K562 (cell line): ENCODE measurements around the gene DAPK2. TPM values are rescaled to one million over a fixed set of nuclear protein-coding genes. Genes with fewer than 3 reads are reported as not detected.

Source experiments
- BACH1 ChIP-seq: fragments of 200-800 bp; sonication (Bioruptor generic); IDR thresholded peaks from 2 replicates; pipeline ENCODE4 v1.6.1; 2016; ENCODE audit warnings: missing genetic modification characterization, missing compliant biosample characterization
- BHLHE40 ChIP-seq: IDR thresholded peaks from 2 replicates; pipeline ENCODE4 v1.6.1; 2011; ENCODE audit warnings: low read length, improper control_type of control experiment
- BMI1 ChIP-seq: fragments of 150-350 bp; IDR thresholded peaks from 2 replicates; pipeline ENCODE4 v1.6.1; 2014; ENCODE audit warnings: low read length
- CCNT2 ChIP-seq: IDR thresholded peaks from 2 replicates; pipeline ENCODE4 v1.6.1; 2011; ENCODE audit warnings: borderline replicate concordance, low read depth, mild to moderate bottlenecking, moderate library complexity, mixed read lengths, low read length; ENCODE audit not compliant: insufficient read length; ENCODE audit errors: extremely low read depth
- CHD1 ChIP-seq: fragments of 200-600 bp; sonication (generic); IDR thresholded peaks from one replicate; pipeline ENCODE4 v1.6.1; 2012; ENCODE audit warnings: mild to moderate bottlenecking, moderate library complexity, low read length, inconsistent platforms
- ETV6 ChIP-seq, 3 experiments: fragments of 150-350 bp in 1 of 3; sonication (generic) in 1 of 3; formaldehyde crosslinking in 1 of 3; IDR thresholded peaks; 2 replicates each; pipeline versions ENCODE4 v1.6.1 to v1.8.0; 2014 to 2022; ENCODE audit warnings: borderline replicate concordance in 2 of 3, low read depth in 2 of 3, antibody characterized with exemption in 1 of 3, low read length in 1 of 3, mild to moderate bottlenecking in 1 of 3, missing genetic modification reagents in 1 of 3
- FOS ChIP-seq: IDR thresholded peaks from 3 replicates; pipeline ENCODE4 v1.6.1; 2011; ENCODE audit not compliant: insufficient read length; ENCODE audit errors: extremely low read depth
- FOXA3 ChIP-seq, 2 experiments: fragments of 450-650 bp in 1 of 2; sonication (generic) in 1 of 2; formaldehyde crosslinking; IDR thresholded peaks in 1 of 2; conservative IDR thresholded peaks in 1 of 2; 2 replicates each; pipeline versions ENCODE4 v1.4.0 to v1.8.0; 2020 to 2022; ENCODE audit warnings: mild to moderate bottlenecking in 2 of 2, missing genetic modification reagents in 1 of 2
- FOXK2 ChIP-seq, 2 experiments: fragments of 450-650 bp; IDR thresholded peaks in 1 of 2; conservative IDR thresholded peaks in 1 of 2; 2 replicates each; pipeline ENCODE4 v1.6.1; 2016; ENCODE audit warnings: low read depth in 2 of 2, mild to moderate bottlenecking in 1 of 2
- HINFP ChIP-seq: fragments of 450-650 bp; conservative IDR thresholded peaks from 2 replicates; pipeline ENCODE4 v1.6.1; 2016; ENCODE audit warnings: missing genetic modification characterization, low read depth, mild to moderate bottlenecking, control low read depth, missing compliant biosample characterization
- KLF13 ChIP-seq: fragments of 450-650 bp; IDR thresholded peaks from 2 replicates; pipeline ENCODE4 v1.6.1; 2016; ENCODE audit warnings: missing genetic modification characterization, low read depth, mild to moderate bottlenecking, missing compliant biosample characterization, moderate library complexity, borderline replicate concordance
- MITF ChIP-seq: IDR thresholded peaks from 2 replicates; pipeline ENCODE4 v1.6.1; 2014; ENCODE audit warnings: antibody characterized with exemption
- PHF21A ChIP-seq: fragments of 450-650 bp; IDR thresholded peaks from 2 replicates; pipeline ENCODE4 v1.6.1; 2017; ENCODE audit warnings: low read depth, borderline replicate concordance
- PRMT5 ChIP-seq: sonication (generic); formaldehyde crosslinking; IDR thresholded peaks from 2 replicates; pipeline ENCODE4 v1.5.0; 2020; ENCODE audit warnings: missing genetic modification reagents
- RBFOX2 ChIP-seq: fragments of 200-400 bp; formaldehyde crosslinking; IDR thresholded peaks from 2 replicates; pipeline ENCODE4 v1.6.1; 2017; ENCODE audit warnings: low read depth, mild to moderate bottlenecking, low read length, moderate library complexity
- SMARCE1 ChIP-seq: fragments of 450-650 bp; IDR thresholded peaks from 2 replicates; pipeline ENCODE4 v1.7.1; 2016; ENCODE audit warnings: mild to moderate bottlenecking
- ZBTB49 ChIP-seq: sonication (generic); formaldehyde crosslinking; IDR thresholded peaks from 2 replicates; pipeline ENCODE4 v1.8.0; 2022; ENCODE audit warnings: missing genetic modification reagents, mild to moderate bottlenecking, borderline replicate concordance
- ZNF197 ChIP-seq: fragments of 200-800 bp; sonication (Bioruptor generic); IDR thresholded peaks from 2 replicates; pipeline ENCODE4 v1.6.1; 2016; ENCODE audit warnings: low read depth, missing genetic modification characterization, missing compliant biosample characterization
- ZNF239 ChIP-seq: fragments of 250-450 bp; sonication (Bioruptor Pico); IDR thresholded peaks from 2 replicates; pipeline ENCODE4 v1.4.0; 2020; ENCODE audit warnings: mild to moderate bottlenecking
- ZNF280A ChIP-seq: fragments of 450-650 bp; IDR thresholded peaks from 2 replicates; pipeline ENCODE4 v1.6.1; 2018; ENCODE audit warnings: mild to moderate bottlenecking, low read depth; ENCODE audit not compliant: partially characterized antibody
- polyA plus RNA-seq, 8 experiments: library from polyadenylated mRNA; depleted of rRNA in 4 of 8; stranded (reverse) in 5 of 8; unstranded in 3 of 8; fragments of >200 nt; fragmentation: Nextera tagmentation in 2 of 8; fragmentation: Illumina TruSeq in 1 of 8; extraction: Ambion mirVana in 2 of 8; extraction: Trizol in 1 of 8; gene quantifications; 2 replicates each; pipeline versions ENCODE4 v1.2.1 to v1.2.3, GENCODE V29; 2011 to 2014; ENCODE audit warnings: inconsistent platforms in 1 of 8, missing spikeins in 1 of 8
- total RNA-seq, 7 experiments: library from RNA; depleted of rRNA in 6 of 7; stranded (reverse); fragments of >200 nt in 6 of 7; fragmentation: Illumina TruSeq in 2 of 7; extraction: Trizol in 2 of 7; gene quantifications; 2 replicates each; pipeline versions ENCODE4 v1.2.1 to v1.2.3, GENCODE V29; 2011 to 2021; ENCODE audit warnings: low replicate concordance in 1 of 7

The DAPK2 gene
- total and polyA plus RNA-seq, 9 of the 15 experiments (the other 6 are each of a cell fraction or from before 2014, with no cell fraction given), result 0.14 to 5.2 (median 2.2) TPM

GRCh38 chr15:63870487-63871209 is 175.6 kb downstream of the DAPK2 start (continued):
- TF ChIP-seq ZNF280A (no peak), BHLHE40 (0 out of 2 replicates have a peak, but pooled peaks have one; percentile 16), RBFOX2 (no peak), FOS (no peak), HINFP (tag) (no peak; the same call in 1 of the 2 replicates), PHF21A (no peak), ZNF197 (CRISPR knock-in tag) (peak; percentile 89), PRMT5 (peak; percentile 98), ETV6 (IDR thresholded peaks at IDR 0.05; ENCODE audit: borderline replicate concordance in 1 of 2, low read depth in 2 of 2, low read length in 1 of 2) (no peak), ETV6 (CRISPR knock-in tag; IDR thresholded peaks at IDR 0.05; ENCODE audit: borderline replicate concordance) (peak; percentile 92; the same call in 1 of the 2 replicates), CCNT2 (no peak), SMARCE1 (no peak), KLF13 (tag) (no peak), BMI1 (no peak), FOXK2 (conservative IDR thresholded peaks at IDR 0.05 in 1 of 2, IDR thresholded peaks at IDR 0.05 in 1 of 2; ENCODE audit: low read depth in 2 of 2) (no peak), ZNF239 (CRISPR knock-in tag) (no peak), FOXA3 (CRISPR knock-in tag; conservative IDR thresholded peaks at IDR 0.05 in 1 of 2, IDR thresholded peaks at IDR 0.05 in 1 of 2) (no peak; a peak in 1 of 4 replicates), BACH1 (tag) (peak; percentile 43; the same call in 1 of the 2 replicates), CHD1 (no peak), MITF (no peak), ZBTB49 (CRISPR knock-in tag) (peak; percentile 93; the same call in 1 of the 2 replicates)
